Activated naive CD8-positive, alpha-beta T cell treated with anti-CD3 and anti-CD28 coated beads, Interleukin-2, amount 10 ng/mL, durations not matched to agents 7 days and 5 days (primary cell): ENCODE data around the gene PLXDC2. TPM values are rescaled to one million over a fixed set of nuclear protein-coding genes. Genes with fewer than 3 reads are reported as not detected.

Experiments
- ATAC-seq: fragments of 150-1000 bp; cut with Tn5 transposase; one replicate; pipeline ENCODE4 v1.10.0; 2021; ENCODE audit warnings: low read depth, moderate library complexity
- POLR2A ChIA-PET: fragments of 350-600 bp; sonication (Branson Sonifier 250); formaldehyde crosslinking; loops from one replicate; lab custom pipeline; 2021; ENCODE audit warnings: antibody characterized with exemption; lab: Charles Lee
- DNase-seq: peaks from one replicate; pipeline ENCODE4 v3.0.0; 2021
- H3K27ac Mint-ChIP-seq: one replicate; pipeline ENCODE4 v1.8.0; 2022; ENCODE audit warnings: mild to moderate bottlenecking, mixed read lengths
- H3K27me3 Mint-ChIP-seq: one replicate; pipeline ENCODE4 v1.8.0; 2022; ENCODE audit warnings: mild to moderate bottlenecking, moderate library complexity, mixed read lengths
- H3K36me3 Mint-ChIP-seq: one replicate; pipeline ENCODE4 v1.8.0; 2021; ENCODE audit warnings: mild to moderate bottlenecking, mixed read lengths
- H3K4me1 Mint-ChIP-seq: one replicate; pipeline ENCODE4 v1.8.0; 2021; ENCODE audit warnings: mixed read lengths
- H3K4me3 Mint-ChIP-seq: one replicate; pipeline ENCODE4 v1.8.0; 2022; ENCODE audit warnings: mild to moderate bottlenecking, moderate library complexity, mixed read lengths
- H3K9me3 Mint-ChIP-seq: one replicate; pipeline ENCODE4 v1.8.0; 2021; ENCODE audit warnings: mixed read lengths
- total RNA-seq, 2 experiments: library from RNA; stranded (reverse); gene quantifications; one replicate each; pipeline ENCODE4 v1.2.3, GENCODE V29; 2021

The PLXDC2 gene
- total RNA-seq, 2 experiments from 2014 or later, result 0.86 to 1.0 TPM

GRCh38 chr10:19954601-19955000, 138.4 kb downstream of the PLXDC2 start:
- Mint-ChIP-seq H3K27me3 (no peaks in the 10 kb centered on the region), H3K9me3 (no peaks in the 10 kb centered on the region), H3K4me3 (no peak overlapping the region), H3K4me1 (no peaks in the 10 kb centered on the region), H3K27ac (no peak overlapping the region), H3K36me3 (no peaks in the 10 kb centered on the region)
- POLR2A ChIA-PET, result no interaction called here
- no peak for DNase-seq
- no peak for ATAC-seq

- DNase-seq (no peak), ATAC-seq (no peak)
- POLR2A ChIA-PET, result no interaction called here
- H3K27me3 Mint-ChIP-seq, result no peaks in the 10 kb centered on the region
- H3K27ac Mint-ChIP-seq, result no peak overlapping the region
- H3K9me3 Mint-ChIP-seq, result no peaks in the 10 kb centered on the region
- no peaks in the 10 kb centered on the region for H3K36me3 Mint-ChIP-seq
- no peaks in the 10 kb centered on the region for H3K4me1 Mint-ChIP-seq
- no peak overlapping the region for H3K4me3 Mint-ChIP-seq
These were observed 140.3 kb downstream of the PLXDC2 start for GRCh38 chr10:19956516-19957032.

GRCh38 chr10:19958787-19959186, 142.6 kb downstream of the PLXDC2 start:
- H3K4me1 Mint-ChIP-seq, result no peaks in the 10 kb centered on the region
- POLR2A ChIA-PET, result no interaction called here

GRCh38 chr10:19961076-19962053, 145.1 kb downstream of the PLXDC2 start:
- peaks cover 4% of the 10 kb centered on the region for H3K9me3 Mint-ChIP-seq
- ATAC-seq, result no peak
- POLR2A ChIA-PET, result no interaction called here
- H3K27me3 Mint-ChIP-seq, result no peaks in the 10 kb centered on the region
- DNase-seq, result no peak
- H3K36me3 Mint-ChIP-seq, result no peaks in the 10 kb centered on the region
- H3K27ac Mint-ChIP-seq, result no peak overlapping the region
- H3K4me1 Mint-ChIP-seq, result no peaks in the 10 kb centered on the region
- H3K4me3 Mint-ChIP-seq, result no peak overlapping the region

More at GRCh38 chr10:19958787-19959186, 142.6 kb downstream of the PLXDC2 start:
- no peaks in the 10 kb centered on the region for H3K27me3 Mint-ChIP-seq
- H3K36me3 Mint-ChIP-seq, result no peaks in the 10 kb centered on the region
- no peak for ATAC-seq
- DNase-seq, result no peak
- no peak overlapping the region for H3K4me3 Mint-ChIP-seq
- H3K27ac Mint-ChIP-seq, result peak overlapping the region; percentile 75
- peaks cover 4% of the 10 kb centered on the region for H3K9me3 Mint-ChIP-seq

DNA sequence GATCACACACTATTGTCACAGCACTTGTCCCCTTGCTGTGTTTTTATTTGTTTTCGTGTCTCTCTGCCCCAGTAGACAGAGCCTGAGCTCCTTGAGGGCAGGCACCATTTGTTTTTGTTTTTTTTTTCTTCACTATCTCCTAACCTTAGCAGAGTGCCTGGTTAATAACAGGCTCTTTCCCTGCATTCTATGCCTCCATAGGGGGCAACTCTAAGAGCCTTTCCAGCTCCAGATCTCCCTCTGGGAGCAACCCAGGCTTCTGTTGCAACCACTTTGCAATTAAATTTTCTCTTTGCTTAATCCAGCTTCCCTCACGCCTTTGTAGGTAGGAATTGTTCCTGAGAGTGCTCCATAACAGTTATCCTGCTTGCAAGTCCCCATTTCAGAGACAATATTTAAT, 148.4 kb downstream of the PLXDC2 start:
- Mint-ChIP-seq H3K27ac (no peak overlapping the region), H3K4me3 (no peak overlapping the region), H3K4me1 (no peaks in the 10 kb centered on the region), H3K27me3 (no peaks in the 10 kb centered on the region), H3K36me3 (no peaks in the 10 kb centered on the region), H3K9me3 (peaks cover 4% of the 10 kb centered on the region)
- ATAC-seq, result no peak
- DNase-seq, result no peak
- POLR2A ChIA-PET, result no interaction called here

DNA sequence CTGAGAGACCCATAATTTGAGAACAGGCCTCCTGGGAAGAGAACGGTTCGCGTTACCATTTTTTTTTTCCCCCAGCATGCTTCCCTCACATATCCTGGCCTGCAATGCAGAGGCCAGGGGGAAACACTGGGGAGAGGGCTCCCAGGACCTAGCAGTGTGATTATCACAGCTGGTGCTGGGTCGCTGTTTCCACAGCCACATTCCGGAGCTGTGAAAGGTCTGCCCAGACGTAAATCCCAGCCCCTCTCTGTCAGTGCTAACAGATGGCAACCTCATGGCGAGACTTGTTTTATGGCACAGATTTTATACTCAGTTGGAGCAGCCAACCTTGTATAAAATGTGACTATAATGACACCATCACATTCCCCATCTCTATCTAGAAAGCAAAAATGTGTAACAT, 150.5 kb downstream of the PLXDC2 start:
- no peak for ATAC-seq

DNA sequence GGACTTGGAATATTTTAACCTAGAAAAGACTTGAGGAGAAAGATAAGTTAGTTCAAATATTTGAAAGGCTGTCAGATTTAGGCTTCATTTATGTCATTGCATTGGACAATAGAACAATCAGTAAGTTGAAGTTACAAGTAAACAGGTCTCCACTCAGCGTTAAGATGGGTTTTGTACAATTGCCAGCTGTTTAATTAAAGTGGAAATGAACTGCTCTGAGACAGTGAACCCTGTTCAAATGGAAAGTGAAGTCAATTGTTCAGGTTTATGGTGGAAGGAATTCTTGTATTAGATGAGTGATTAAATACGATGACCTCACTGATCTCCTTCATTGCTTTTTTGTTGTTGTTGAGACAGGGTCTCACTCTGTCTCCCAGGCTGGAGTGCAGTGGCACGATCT, 151.7 kb downstream of the PLXDC2 start:
- no peaks in the 10 kb centered on the region for H3K36me3 Mint-ChIP-seq
- no peak for ATAC-seq
- POLR2A ChIA-PET, result no interaction called here

More for the DNA sequence above, 150.5 kb downstream of the PLXDC2 start:
- peaks cover 5% of the 10 kb centered on the region for H3K9me3 Mint-ChIP-seq
- H3K4me3 Mint-ChIP-seq, result no peak overlapping the region
- no peaks in the 10 kb centered on the region for H3K36me3 Mint-ChIP-seq
- DNase-seq, result no peak
- H3K27me3 Mint-ChIP-seq, result no peaks in the 10 kb centered on the region
- POLR2A ChIA-PET, result no interaction called here
- no peaks in the 10 kb centered on the region for H3K4me1 Mint-ChIP-seq
- H3K27ac Mint-ChIP-seq, result no peak overlapping the region

GRCh38 chr10:19968745-19969144, 152.5 kb downstream of the PLXDC2 start:
- POLR2A ChIA-PET, result no interaction called here
- H3K4me1 Mint-ChIP-seq, result no peaks in the 10 kb centered on the region
- H3K4me3 Mint-ChIP-seq, result no peak overlapping the region
- ATAC-seq (no peak), DNase-seq (no peak)
- no peaks in the 10 kb centered on the region for H3K36me3 Mint-ChIP-seq
- H3K9me3 Mint-ChIP-seq, result peaks cover 1% of the 10 kb centered on the region
- H3K27ac Mint-ChIP-seq, result no peak overlapping the region
- no peaks in the 10 kb centered on the region for H3K27me3 Mint-ChIP-seq

More for the DNA sequence above, 151.7 kb downstream of the PLXDC2 start:
- Mint-ChIP-seq H3K27me3 (no peaks in the 10 kb centered on the region), H3K4me1 (no peaks in the 10 kb centered on the region), H3K27ac (no peak overlapping the region), H3K4me3 (no peak overlapping the region), H3K9me3 (peaks cover 3% of the 10 kb centered on the region)
- no peak for DNase-seq

DNA sequence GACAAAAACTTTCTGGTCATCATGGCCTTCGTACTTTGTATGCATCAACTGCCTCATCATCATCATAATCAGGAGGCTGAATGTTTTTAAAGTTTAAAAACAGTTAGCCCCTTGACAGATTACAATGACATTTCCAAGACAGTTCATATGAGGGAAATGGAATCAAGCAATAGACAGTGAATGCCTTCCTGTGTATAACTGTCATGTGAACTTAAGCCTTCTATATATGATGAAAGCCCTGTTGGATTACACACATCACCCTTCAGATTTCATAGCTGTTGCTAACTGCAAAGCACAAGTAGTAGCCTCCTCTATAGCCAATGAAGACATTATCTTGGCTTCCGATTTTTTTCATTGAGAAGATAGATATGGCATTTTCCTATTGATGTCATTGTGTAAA, 154.0 kb downstream of the PLXDC2 start:
- Mint-ChIP-seq H3K4me3 (no peak overlapping the region), H3K4me1 (no peaks in the 10 kb centered on the region), H3K27me3 (no peaks in the 10 kb centered on the region), H3K36me3 (no peaks in the 10 kb centered on the region), H3K9me3 (peaks cover 1% of the 10 kb centered on the region), H3K27ac (no peak overlapping the region)
- POLR2A ChIA-PET, result no interaction called here
- DNase-seq (no peak), ATAC-seq (no peak)

DNA sequence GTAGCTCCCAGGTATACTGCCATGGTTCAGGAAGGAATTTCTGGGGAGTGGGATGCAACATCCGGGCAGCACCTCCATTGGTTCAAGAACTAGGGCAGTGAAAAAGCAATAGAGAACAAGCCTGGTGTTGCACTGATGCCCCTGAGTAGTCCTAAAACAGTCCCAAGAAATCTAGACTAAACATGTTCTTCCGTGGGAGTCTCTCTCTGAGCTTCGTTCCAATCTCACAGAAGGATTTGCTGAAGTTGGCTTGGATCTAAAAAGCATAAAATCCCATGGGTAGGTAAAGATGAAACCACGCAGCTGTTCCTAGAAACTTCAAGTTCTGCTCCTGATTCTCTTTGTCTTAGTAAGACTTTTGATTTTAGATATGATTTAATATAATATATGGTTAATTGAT, 154.5 kb downstream of the PLXDC2 start:
- Mint-ChIP-seq H3K36me3 (no peaks in the 10 kb centered on the region), H3K4me1 (no peaks in the 10 kb centered on the region), H3K27me3 (no peaks in the 10 kb centered on the region), H3K4me3 (no peak overlapping the region), H3K27ac (no peak overlapping the region), H3K9me3 (peaks cover 1% of the 10 kb centered on the region)
- ATAC-seq (no peak), DNase-seq (no peak)
- POLR2A ChIA-PET, result no interaction called here

DNA sequence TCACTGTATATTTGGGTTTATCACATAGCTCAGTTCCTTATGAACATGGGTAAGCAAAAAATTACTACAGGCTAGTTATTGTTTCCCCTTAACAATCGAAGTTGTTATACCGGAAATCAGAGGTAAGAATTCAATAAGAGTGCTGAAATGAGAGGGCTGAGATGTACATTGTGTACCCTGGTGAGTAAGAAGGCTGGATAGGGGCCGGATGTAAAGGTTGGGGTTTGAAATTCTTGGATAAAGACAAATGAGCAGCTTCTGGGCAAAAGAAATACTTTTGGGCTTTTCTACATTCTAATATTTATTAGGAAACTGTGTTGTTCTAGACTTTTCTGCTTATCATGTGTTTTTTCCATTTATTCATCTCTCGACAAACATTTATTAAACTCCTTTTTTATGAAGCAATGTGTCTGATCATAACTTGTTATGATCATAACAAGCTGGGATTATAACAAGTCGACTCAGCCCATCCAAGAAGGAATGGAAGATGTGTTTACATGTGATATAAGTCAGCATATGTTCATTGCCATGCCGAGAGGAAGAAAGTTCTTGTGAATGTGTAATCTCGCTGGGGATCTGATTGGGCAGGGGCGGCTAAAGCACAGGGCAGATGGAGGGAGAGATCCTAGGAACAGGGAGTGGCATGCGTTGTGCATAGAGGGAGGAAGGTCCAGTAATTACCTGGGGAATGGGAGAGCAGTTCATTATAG, 155.3 kb downstream of the PLXDC2 start:
- POLR2A ChIA-PET, result no interaction called here
- H3K4me1 Mint-ChIP-seq, result no peaks in the 10 kb centered on the region
- DNase-seq (no peak), ATAC-seq (no peak)
- H3K4me3 Mint-ChIP-seq, result no peak overlapping the region
- H3K9me3 Mint-ChIP-seq, result peaks cover 4% of the 10 kb centered on the region
- H3K27me3 Mint-ChIP-seq, result no peaks in the 10 kb centered on the region
- no peaks in the 10 kb centered on the region for H3K36me3 Mint-ChIP-seq
- no peak overlapping the region for H3K27ac Mint-ChIP-seq

DNA sequence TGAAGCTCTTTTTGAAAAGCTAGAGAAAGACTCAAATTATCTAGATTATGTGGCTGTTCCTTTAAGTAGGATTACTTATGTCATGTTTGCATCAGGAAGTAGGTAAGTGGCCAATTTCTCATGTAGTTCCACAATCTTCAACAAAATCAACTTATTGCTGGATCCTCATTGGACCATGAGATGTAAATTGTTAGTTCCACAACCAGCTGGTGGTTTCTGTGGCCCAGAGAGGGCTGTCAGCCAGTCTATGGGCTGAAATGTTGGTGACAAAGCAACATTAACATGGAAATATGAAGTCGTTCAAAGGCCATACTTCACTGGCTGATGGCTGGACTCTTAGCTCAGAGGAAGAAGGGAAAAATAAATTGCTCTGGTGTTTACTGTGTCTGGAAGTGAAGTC, 157.9 kb downstream of the PLXDC2 start:
- Mint-ChIP-seq H3K4me1 (no peaks in the 10 kb centered on the region), H3K36me3 (no peaks in the 10 kb centered on the region), H3K4me3 (no peak overlapping the region), H3K9me3 (peaks cover 4% of the 10 kb centered on the region), H3K27ac (no peak overlapping the region), H3K27me3 (no peaks in the 10 kb centered on the region)
- POLR2A ChIA-PET, result no interaction called here
- ATAC-seq, result no peak
- DNase-seq, result no peak

- Mint-ChIP-seq H3K36me3 (no peaks in the 10 kb centered on the region), H3K4me3 (no peak overlapping the region), H3K27ac (no peak overlapping the region), H3K9me3 (peaks cover 4% of the 10 kb centered on the region), H3K27me3 (no peaks in the 10 kb centered on the region), H3K4me1 (no peaks in the 10 kb centered on the region)
- POLR2A ChIA-PET, result no interaction called here
- ATAC-seq (no peak), DNase-seq (no peak)
These were observed 158.3 kb downstream of the PLXDC2 start for GRCh38 chr10:19974554-19974953.
